GM08714 (cell line): ENCODE data around the gene EPB41L5.
"Not testable (repeated sequence)": the region's sequence is repeated elsewhere in the genome, so short reads cannot be mapped to it uniquely, and the experiment has no call there.

Experiments used
- H3K4me3 ChIP-seq: fragments of 200-500 bp; sonication (Bioruptor generic); 2 replicates; pipeline ENCODE4 v1.5.1; 2014; ENCODE audit warnings: mild to moderate bottlenecking, low read length, inconsistent platforms
- ZNF274 ChIP-seq: IDR thresholded peaks from 2 replicates; pipeline ENCODE4 v1.6.1; 2012; ENCODE audit warnings: mild to moderate bottlenecking, low read depth, low read length

EPB41L5 gene

DNA sequence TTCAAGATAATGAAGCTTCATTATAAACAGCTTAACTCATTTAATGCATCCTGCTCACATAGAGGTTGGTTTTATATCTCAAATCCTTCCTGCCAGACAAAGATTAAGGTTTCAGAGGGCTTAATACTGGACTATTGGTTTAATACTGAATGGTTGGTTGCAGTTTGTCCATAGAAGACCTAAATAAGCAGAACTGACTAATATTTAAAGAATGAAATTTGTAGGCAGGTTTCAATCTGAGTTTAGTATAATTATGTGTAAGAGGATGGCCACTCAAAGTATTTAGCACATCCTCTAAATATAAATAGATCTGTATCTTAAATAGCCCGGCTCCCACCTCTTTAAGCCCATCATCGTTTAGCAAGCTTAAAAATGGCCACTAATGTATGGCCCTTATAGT, 92.5 kb downstream of the EPB41L5 start:
- TF ChIP-seq ZNF274, result no peak

DNA sequence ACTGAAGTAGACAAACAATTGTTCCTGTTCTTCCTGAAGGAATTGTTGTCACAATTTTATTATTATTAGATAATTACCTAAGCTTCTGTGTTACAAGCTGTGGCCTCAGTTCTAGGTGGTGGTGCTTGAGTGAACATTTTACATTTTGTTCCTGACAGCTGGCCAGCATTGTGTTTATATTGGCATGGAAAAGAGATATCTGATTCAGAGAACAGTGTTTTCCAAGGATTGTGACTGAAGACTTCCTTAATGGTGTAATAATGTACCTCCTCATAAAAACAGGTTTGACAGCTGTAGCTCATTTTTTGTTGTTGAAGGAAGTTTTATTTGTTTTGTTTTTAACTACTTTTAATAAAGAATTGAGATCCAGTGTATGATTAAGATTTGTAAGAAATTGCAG, 95.2 kb downstream of the EPB41L5 start:
- TF ChIP-seq ZNF274, result no peak
- H3K4me3 ChIP-seq, result no peak overlapping the region

More for the DNA sequence above, 92.5 kb downstream of the EPB41L5 start:
- no peak overlapping the region for H3K4me3 ChIP-seq

DNA sequence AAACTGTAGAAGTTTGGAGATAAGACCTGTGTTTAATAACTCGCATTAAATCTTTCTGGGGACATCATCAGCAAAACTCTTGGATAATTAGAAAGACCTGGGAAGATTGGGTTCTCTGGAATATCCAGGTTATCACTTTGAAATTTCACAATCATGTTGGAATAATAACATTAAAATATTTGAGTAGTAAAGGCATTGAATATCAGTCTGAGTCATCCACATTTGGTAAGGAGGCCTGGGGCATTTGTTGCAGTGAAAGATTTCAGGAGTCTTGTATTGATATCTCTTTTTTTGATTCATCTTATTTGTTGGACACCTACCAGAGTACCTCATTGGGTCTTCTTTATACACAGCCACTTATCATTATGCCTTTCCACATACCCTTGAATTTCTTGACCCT, 95.9 kb downstream of the EPB41L5 start:
- H3K4me3 ChIP-seq, result no peak overlapping the region
- no peak for TF ChIP-seq ZNF274

DNA sequence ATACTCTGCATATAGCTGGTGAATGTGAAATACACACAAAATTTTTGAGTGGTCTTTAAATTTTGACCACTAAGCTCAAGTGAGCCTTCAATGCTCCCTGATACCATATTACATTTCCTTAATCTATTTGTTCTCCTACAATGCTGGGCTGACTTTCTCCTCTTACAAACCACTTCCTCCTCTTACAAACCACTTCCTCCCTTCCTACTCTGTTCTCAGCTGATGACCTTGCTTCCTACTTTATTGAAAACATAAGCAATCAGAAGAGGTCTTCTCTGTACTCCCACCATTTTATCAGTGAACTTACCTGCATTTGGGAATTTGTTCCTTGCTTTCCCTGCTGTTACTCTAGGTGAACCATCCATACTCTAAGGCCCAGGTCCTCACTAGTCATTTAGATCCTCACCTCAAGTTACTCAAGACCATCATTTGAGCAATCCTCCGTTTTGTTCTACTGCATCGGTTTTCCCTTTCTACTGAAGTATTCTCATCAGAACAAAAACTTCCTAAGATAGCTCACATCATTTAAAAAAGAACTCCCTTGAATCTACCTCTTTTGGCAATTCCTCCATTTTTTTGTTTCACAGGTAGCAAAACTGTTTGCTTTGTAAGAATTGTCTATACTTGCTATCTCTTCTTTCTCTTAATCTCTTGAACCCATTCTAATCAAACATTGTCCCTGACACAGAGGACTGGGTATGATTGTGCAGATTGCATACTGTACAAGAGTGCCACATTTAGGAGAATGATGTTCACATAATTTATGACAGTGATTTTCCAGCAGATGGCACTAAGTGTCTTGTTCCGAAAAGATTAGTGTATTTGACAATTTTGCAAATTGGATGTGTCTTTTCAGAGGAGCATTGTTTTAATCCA, 96.5 kb downstream of the EPB41L5 start:
- H3K4me3 ChIP-seq, result no peak overlapping the region

DNA sequence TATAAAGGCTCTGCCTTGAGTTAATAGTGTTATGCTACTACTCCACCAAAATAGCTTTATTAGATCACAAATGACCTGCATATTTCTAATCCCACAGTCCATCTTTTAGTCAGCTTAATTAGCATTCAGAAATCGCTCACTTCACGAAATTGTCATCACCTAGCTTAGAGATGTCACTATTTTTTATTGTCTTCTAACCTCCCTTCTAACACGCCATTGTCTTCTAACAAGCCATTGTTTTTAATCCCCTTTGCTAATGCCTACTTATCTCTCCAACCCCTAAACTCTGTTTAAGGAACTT, 97.1 kb downstream of the EPB41L5 start:
- no peak for TF ChIP-seq ZNF274
- no peak overlapping the region for H3K4me3 ChIP-seq

More for the DNA sequence above, 96.5 kb downstream of the EPB41L5 start:
- no peak for TF ChIP-seq ZNF274

DNA sequence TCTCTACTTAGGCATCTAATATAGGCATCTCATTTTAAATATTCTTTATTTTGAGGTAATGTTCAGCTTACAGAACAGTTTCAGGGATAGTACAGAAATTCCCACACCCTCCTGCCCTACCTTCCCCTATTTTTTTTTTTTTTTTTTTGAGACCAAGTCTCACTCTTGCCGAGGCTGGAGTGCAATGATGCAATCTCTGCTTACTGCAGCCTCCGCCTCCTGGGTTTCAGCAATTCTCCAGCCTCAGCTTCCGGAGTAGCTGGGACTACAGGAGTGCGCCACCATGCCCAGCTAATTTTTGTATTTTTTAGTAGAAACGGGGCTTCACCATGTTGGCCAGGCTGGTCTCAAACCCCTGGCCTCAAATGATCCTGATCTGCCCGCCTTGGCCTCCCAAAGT, 97.6 kb downstream of the EPB41L5 start:
- no peak for TF ChIP-seq ZNF274
- H3K4me3 ChIP-seq, result no peak overlapping the region

DNA sequence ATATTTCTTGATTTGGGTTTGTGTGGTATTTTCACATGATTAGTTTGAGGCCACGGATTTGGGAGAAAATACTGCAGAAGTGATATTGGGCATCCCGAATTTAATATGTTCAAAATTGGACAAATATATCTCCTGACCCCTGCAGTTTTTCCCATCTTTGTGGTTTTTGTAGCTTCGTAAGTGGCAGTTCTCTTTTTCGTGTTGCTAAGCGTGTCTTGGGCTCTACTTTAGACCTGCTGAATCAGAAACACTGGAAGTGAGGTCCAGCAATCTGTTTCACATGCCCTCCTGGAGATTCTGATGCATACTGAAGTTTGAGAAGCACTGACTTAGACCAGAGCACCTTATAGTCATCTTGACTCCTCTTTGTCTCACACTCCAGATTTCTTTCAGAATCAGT, 98.3 kb downstream of the EPB41L5 start:
- H3K4me3 ChIP-seq, result no peak overlapping the region
- TF ChIP-seq ZNF274, result no peak

DNA sequence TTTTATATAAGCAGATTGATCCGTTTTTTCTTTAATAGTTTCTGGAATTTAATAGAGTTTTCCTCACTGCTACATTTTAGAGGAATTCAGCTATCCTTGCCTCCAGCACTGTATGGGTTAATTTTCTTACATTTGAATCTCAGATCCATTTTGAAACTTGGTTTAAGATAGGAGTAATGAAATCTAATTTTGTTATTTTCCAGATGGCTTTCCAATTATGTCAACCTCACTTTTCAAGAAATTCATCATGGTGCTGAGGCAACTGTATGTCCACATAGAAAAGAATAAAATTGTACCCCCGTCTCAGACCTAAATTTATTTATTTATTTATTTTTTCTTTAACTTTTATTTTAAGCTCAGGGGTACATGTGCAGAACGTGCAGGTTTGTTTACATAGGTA, 105.1 kb downstream of the EPB41L5 start:
- no peak overlapping the region for H3K4me3 ChIP-seq
- TF ChIP-seq ZNF274, result no peak

DNA sequence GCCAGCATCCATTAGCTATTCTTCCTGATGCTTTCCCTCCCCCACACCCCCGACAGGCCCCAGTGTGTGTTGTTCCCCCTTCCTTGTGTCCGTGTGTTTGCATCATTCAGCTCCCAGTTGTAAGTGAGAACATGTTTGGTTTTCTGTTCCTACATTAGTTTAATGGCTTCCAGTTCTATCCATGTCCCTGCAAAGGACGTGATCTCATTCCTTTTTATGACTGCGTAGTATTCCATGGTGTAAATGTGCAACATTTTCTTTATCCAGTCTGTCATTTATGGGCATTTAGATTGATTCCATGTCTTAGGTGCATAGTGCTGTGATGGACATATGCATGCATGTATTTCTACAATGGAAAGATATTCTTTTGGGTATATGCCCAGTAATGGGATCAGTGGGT, 105.6 kb downstream of the EPB41L5 start:
- no peak for TF ChIP-seq ZNF274
- no peak overlapping the region for H3K4me3 ChIP-seq

DNA sequence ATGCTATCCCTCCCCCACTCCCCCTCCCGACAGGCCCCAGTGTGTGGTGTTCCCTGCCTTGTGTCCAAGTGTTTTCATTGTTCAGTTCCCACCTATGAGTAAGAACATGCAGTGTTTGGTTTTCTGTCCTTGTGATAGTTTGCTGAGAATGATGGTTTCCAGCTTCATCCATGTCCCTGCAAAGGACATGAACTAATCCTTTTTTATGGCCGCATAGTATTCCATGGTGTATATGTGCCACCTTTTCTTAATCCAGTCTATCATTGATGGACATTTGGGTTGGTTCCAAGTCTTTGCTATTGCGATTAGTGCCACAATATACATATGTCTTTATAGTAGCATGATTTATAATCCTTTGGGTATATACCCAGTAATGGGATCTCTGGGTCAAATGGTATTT, 108.5 kb downstream of the EPB41L5 start:
- not testable (repeated sequence) for H3K4me3 ChIP-seq

DNA sequence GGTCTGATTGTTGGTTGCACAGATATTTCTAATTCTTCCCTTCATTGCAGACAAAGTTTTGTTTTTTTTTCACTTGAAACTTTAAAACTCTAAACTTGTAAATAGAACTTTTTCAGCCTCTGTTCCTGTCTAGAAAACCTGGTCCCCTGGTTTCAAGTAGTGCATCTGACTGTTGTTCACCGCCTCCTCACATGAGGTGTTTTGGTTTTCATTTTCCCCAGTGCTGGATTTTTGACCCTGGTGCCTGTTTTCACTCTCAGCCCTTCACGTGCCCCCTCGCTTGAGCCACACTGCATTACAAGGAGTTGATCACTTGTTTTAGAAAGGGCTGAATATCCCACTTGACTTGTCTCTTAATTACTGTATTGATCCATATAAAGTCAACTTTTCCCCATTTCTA, 110.2 kb downstream of the EPB41L5 start:
- no peak overlapping the region for H3K4me3 ChIP-seq
- TF ChIP-seq ZNF274, result no peak

DNA sequence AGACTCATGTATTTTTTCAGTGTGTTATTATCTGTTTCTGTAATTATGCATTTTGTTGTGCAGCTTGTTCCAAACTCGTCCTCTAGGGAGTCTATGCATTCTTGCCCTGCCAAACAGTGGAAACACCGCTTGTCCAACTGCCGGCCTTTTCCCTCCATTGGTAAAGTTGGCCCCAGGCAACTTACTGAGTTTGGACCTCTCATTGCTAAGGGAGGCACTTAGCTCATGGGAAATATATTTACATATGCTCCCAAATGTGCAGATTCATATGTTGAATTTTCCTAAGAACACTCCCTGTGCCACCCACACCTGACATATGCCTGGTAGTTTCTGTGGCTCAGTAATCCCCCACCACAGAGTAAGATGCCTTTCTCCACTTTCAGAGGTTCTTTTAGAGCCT, 112.3 kb downstream of the EPB41L5 start:
- TF ChIP-seq ZNF274, result no peak
- H3K4me3 ChIP-seq, result no peak overlapping the region

DNA sequence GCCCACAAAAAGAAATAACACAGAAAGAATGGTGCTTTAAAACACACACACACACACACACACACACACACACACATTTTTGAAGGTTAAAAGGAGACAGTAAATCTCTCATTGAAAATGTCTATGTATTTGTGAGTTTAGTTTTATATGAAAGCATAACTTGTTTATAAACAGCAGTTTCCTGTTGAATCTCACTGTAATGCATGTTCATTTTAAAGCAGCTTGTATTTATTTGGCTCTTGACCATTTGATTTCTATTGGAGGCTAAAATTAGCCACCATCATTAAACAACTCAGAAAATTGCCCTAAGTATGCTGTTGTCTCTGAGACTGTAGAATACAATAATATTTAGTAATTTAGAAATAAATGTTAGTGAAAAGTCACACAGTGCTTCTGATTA, 115.3 kb downstream of the EPB41L5 start:
- TF ChIP-seq ZNF274, result no peak
- H3K4me3 ChIP-seq, result no peak overlapping the region

DNA sequence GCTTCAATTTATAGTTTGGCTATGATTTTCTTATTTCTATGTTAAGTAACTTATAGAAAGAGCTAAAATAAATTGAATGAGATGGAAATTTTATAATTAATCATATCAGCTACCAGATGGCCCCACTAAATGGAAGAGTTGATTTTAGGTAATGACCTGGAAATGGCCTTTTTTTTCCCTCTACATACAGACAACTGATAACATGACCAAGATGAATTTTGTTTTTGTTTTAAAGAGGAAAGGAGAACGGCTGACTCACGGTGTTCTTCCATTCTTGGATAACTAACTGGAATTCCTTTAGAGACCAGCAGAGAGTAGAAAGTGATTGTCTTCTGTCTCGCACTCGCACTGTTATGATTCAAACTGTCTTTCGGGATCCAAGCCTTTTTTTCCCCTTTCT, 119.3 kb downstream of the EPB41L5 start:
- no peak overlapping the region for H3K4me3 ChIP-seq
- TF ChIP-seq ZNF274, result no peak

DNA sequence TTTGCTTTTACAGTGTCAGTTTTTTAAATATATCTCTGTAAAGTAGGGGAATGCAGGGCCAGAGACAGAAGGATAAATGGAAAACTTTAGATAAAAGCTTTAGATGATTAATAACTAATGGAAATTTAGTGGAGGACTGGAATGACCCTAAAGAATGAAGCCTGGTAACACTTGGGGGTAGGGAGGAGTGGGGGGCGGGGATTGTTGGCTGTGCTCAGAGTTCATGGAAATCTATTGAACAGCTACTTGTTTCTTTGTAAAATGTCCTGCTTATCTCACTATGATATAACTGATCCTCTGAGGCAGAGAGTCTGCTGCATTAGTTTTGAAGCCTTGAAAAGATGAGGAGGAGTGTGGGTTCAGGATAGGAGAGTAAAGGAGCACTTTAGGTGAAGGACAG, 119.8 kb downstream of the EPB41L5 start:
- TF ChIP-seq ZNF274, result no peak
- H3K4me3 ChIP-seq, result no peak overlapping the region

DNA sequence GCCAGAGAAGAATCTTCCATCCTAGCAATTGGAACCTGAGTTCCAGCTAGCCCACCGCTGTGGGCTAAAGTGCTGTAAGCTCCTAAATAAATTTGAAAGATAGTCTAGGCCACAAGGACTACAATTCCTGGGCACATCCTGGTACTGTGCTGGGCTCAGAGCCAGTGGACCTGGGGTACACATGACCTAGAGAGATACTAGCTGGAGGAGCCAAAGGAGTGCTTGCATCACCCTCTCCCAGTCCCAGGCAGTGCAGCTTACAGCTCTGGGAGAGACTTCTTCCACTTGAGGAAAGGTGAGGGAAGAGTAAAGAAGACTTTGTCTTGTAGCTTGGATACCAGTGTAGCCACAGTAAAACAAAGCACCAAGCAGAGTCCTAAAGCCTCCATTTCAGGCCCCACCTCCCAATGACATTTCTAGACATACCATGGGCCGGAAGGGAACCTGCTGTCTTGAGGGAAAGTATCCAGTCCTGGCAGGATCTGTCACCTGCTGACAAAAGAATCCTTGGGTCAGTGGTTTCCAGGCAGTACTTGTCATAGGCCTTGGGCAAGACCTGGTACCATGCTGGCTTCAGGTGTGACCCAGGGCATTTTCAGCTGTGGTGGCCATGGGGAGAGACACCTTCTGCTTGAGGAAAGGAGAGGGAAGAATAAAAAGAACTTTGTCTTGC, 120.8 kb downstream of the EPB41L5 start:
- TF ChIP-seq ZNF274, result no peak
- no peak overlapping the region for H3K4me3 ChIP-seq

DNA sequence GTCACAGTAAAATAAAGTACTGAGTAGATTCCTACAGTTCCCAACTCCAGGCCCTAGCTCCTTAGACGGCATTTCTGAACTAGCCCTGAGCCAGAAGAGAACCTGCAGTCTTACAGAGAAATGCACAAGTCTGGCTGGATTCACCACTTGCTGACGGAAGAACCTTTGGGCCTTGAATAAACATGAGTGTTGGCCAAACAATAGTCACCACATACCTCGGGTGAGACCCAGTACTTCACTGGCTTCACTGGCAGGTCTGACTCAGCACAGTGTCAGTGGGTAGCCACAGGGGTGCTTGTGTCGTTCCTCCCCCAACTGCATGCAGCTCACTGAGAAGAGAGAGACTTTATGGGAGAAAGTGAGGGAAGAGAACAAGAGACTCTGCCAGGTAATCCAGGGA, 121.4 kb downstream of the EPB41L5 start:
- no peak for TF ChIP-seq ZNF274
- H3K4me3 ChIP-seq, result no peak overlapping the region

DNA sequence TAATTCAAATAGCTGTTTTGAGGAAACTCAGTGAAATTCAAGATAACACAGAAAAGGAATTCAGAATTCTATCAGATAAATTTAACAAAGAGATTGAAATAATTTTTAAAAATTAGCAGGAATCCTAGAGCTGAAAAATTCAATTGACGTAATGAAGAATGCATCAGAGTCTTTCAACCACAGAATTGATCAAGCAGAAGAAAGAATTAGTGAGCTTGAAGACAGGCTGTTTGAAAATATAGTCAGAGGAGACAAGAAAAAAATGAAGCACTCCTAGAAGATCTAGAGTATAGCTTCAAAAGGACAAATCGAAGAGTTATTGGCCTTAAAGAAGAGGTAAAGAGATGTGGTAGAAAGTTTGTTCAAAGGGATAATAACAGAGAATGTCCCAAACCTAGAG, 122.1 kb downstream of the EPB41L5 start:
- not testable (repeated sequence) for H3K4me3 ChIP-seq
